Testis (tissue), 3 donors: ENCODE results near the gene FXYD7. TPM values are rescaled to one million over a fixed set of nuclear protein-coding genes. Genes with fewer than 3 reads are reported as not detected.
"Not testable (repeated sequence)": the region's sequence is repeated elsewhere in the genome, so short reads cannot be mapped to it uniquely, and the experiment has no call there.

Experiments
- DNase-seq: peaks from one replicate; pipeline ENCODE4 v3.0.0-alpha.2; 2019
- H3K27ac ChIP-seq, 2 donors: fragments of 200-600 bp; sonication (generic); one replicate each; pipeline ENCODE4 v1.5.1; 2019
- H3K27me3 ChIP-seq: fragments of 200-600 bp; sonication (generic); one replicate; pipeline ENCODE4 v1.5.1; 2019
- H3K36me3 ChIP-seq: fragments of 200-600 bp; sonication (generic); one replicate; pipeline ENCODE4 v1.5.1; 2017; ENCODE audit warnings: low read depth; ENCODE audit errors: missing control alignments
- H3K4me1 ChIP-seq: fragments of 200-600 bp; sonication (generic); one replicate; pipeline ENCODE4 v1.5.1; 2019
- H3K4me3 ChIP-seq, 2 donors: fragments of 200-600 bp; sonication (generic); one replicate each; pipeline ENCODE4 v1.5.1; 2017 to 2019
- H3K9me3 ChIP-seq: fragments of 200-600 bp; sonication (generic); one replicate; pipeline ENCODE4 v1.5.1; 2017
- POLR2A ChIP-seq: fragments of 450-650 bp; IDR thresholded peaks from one replicate; pipeline ENCODE4 v1.6.1; 2017; ENCODE audit warnings: antibody characterized with exemption, mild to moderate bottlenecking, moderate library complexity
- WGBS, 2 donors: methylation state at CpG; one replicate each; pipeline ENCODE4 v1.1.5; 2018; 5-methylcytosine and 5-hydroxymethylcytosine counted together
- intact Hi-C: fragments of 100-400 bp; cut with DNase I; formaldehyde crosslinking; loops from one replicate; pipeline ENCODE4 v1.15.1; 2023; ENCODE audit warnings: low total_unique reads
- polyA plus RNA-seq: library from polyadenylated mRNA; stranded (reverse); fragments of 350-450 nt; fragmentation: Illumina TruSeq; extraction: RNeasy Lipid Tissue Mini Kit (QIAGEN cat#74804); gene quantifications from one replicate; pipeline ENCODE4 v1.2.3, GENCODE V29; 2014; ENCODE audit warnings: low read depth, low replicate concordance; ENCODE audit not compliant: insufficient read depth
- total RNA-seq, 2 donors: library from RNA; depleted of rRNA; stranded (reverse); fragments of >200 nt; gene quantifications; one replicate each; pipeline ENCODE4 v1.2.3, GENCODE V29; 2016
- TF ChIP-seq, protein P1 (sequence below), 3 experiments: fragments of 450-650 bp in 2 of 3; fragments of 200-600 bp in 1 of 3; sonication (generic) in 1 of 3; IDR thresholded peaks; one replicate each; pipeline ENCODE4 v1.5.1; 2016 to 2019; ENCODE audit warnings: antibody characterized with exemption in 3 of 3, mild to moderate bottlenecking in 2 of 3, moderate library complexity in 1 of 3

The FXYD7 gene
- total and polyA plus RNA-seq, 3 donors from 2014 or later = 1.2 to 2.1 TPM; not detected in 1

GRCh38 chr19:35128398-35129057 lies 14.5 kb upstream of the FXYD7 start:
- Histone ChIP-seq H3K4me1 (peaks cover 31% of the 10 kb centered on the region), H3K27ac (no peak overlapping the region), H3K36me3 (no peaks in the 10 kb centered on the region), H3K9me3 (no peaks in the 10 kb centered on the region), H3K27me3 (no peaks in the 10 kb centered on the region), H3K4me3 (no peak overlapping the region)
- no peak for DNase-seq
- WGBS, 2 donors = 92 to 93% methylated on average over 9 of the region's 9 CpGs
- intact Hi-C loops = no loop called here
- TF ChIP-seq, protein P1, sequence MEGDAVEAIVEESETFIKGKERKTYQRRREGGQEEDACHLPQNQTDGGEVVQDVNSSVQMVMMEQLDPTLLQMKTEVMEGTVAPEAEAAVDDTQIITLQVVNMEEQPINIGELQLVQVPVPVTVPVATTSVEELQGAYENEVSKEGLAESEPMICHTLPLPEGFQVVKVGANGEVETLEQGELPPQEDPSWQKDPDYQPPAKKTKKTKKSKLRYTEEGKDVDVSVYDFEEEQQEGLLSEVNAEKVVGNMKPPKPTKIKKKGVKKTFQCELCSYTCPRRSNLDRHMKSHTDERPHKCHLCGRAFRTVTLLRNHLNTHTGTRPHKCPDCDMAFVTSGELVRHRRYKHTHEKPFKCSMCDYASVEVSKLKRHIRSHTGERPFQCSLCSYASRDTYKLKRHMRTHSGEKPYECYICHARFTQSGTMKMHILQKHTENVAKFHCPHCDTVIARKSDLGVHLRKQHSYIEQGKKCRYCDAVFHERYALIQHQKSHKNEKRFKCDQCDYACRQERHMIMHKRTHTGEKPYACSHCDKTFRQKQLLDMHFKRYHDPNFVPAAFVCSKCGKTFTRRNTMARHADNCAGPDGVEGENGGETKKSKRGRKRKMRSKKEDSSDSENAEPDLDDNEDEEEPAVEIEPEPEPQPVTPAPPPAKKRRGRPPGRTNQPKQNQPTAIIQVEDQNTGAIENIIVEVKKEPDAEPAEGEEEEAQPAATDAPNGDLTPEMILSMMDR (IDR thresholded peaks at IDR 0.05) = no peak
- TF ChIP-seq POLR2A = no peak

- not testable (repeated sequence) for H3K9me3 ChIP-seq
Observed at GRCh38 chr19:35129724-35130274, 13.3 kb upstream of the FXYD7 start.

DNA sequence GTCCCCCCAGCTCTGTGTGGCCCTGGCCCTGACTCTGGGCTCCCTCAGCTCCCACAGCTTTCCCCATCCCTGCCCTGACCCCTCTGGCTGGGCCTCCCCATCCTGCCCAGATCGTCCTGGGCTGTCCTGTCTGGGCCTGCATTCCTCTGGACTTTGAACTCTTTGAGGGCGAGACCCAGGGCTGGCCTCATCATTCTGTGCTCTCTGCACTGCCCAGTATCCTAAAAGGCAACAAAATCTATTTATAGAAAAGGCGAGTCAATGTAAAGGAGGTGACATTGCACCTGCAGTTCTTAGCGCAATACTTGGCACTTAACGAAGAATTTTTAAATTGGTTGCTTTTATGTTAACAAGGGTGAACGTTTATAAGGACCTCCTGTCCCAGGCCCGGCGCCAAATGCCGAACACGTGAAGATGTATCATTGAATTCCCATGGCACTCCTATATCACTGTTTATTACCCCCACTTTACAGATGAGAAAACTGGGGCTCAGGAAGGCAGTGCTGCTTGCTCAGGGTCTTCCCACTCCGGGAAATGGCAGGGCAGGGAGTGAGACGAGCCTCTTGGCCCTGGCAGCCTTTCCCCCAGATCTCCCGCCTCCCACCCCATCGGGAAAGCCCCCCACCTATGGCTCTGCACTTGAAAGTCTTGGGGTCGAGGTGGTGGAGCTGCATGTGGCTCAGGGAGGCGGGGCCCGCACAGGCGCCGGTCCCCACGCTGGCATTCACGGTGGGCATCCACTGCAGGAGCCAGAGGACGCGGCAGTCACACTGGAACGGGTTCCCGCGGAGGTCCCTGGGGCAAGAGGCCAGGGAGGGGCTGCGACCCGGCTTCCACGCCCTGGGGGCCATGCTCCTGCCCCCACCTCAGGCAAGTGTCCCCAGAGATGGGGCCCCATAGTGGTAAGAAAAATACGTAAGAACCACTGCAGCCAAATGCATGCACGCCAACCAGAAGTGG lies 12.0 kb upstream of the FXYD7 start:
- no peak overlapping the region for H3K4me3 ChIP-seq
- no peaks in the 10 kb centered on the region for H3K9me3 ChIP-seq
- H3K4me1 ChIP-seq = peaks cover 12% of the 10 kb centered on the region
- no peaks in the 10 kb centered on the region for H3K27me3 ChIP-seq
- no peaks in the 10 kb centered on the region for H3K36me3 ChIP-seq
- DNase-seq = no peak
- intact Hi-C loops = no loop called here
- no peak for TF ChIP-seq POLR2A
- TF ChIP-seq, protein P1 (IDR thresholded peaks at IDR 0.05) = no peak
- WGBS, 2 donors = 74 to 83% methylated on average over 28 to 31 of the region's 31 CpGs
- no peak overlapping the region for H3K27ac ChIP-seq

More at GRCh38 chr19:35129724-35130274, 13.3 kb upstream of the FXYD7 start:
- DNase-seq, H3K27me3 ChIP-seq, H3K36me3 ChIP-seq, intact Hi-C loops, H3K27ac ChIP-seq, H3K4me3 ChIP-seq: not testable (repeated sequence)
- H3K4me1 ChIP-seq = peaks cover 24% of the 10 kb centered on the region
- 55 to 72% methylated on average over 9 to 14 of the region's 14 CpGs for WGBS, 2 donors

GRCh38 chr19:35132254-35132653 lies 10.8 kb upstream of the FXYD7 start:
- no peaks in the 10 kb centered on the region for H3K27me3 ChIP-seq
- no peak overlapping the region for H3K4me3 ChIP-seq
- no peak for TF ChIP-seq POLR2A
- TF ChIP-seq, protein P1 (IDR thresholded peaks at IDR 0.05) = no peak
- H3K27ac ChIP-seq = no peak overlapping the region
- H3K4me1 ChIP-seq = peaks cover 6% of the 10 kb centered on the region
- no peaks in the 10 kb centered on the region for H3K36me3 ChIP-seq
- intact Hi-C loops = no loop called here
- DNase-seq = no peak
- no peaks in the 10 kb centered on the region for H3K9me3 ChIP-seq

GRCh38 chr19:35133826-35134225 lies 9.2 kb upstream of the FXYD7 start:
- H3K9me3 ChIP-seq = no peaks in the 10 kb centered on the region
- TF ChIP-seq, protein P1 (IDR thresholded peaks at IDR 0.05) = no peak
- no peak for TF ChIP-seq POLR2A
- H3K27me3 ChIP-seq = no peaks in the 10 kb centered on the region
- DNase-seq = no peak
- peaks cover 6% of the 10 kb centered on the region for H3K4me1 ChIP-seq
- intact Hi-C loops = no loop called here
- no peaks in the 10 kb centered on the region for H3K36me3 ChIP-seq
- 60 to 81% methylated on average over 5 to 11 of the region's 11 CpGs for WGBS, 2 donors
- no peak overlapping the region for H3K4me3 ChIP-seq
- H3K27ac ChIP-seq = no peak overlapping the region
